HK-2 (cell line): ENCODE measurements around the gene ATF7.

Source experiments
- DNase-seq: peaks from one replicate; pipeline ENCODE4 v3.0.0-alpha.2; 2018; ENCODE audit not compliant: unreplicated experiment

ATF7 gene

DNA sequence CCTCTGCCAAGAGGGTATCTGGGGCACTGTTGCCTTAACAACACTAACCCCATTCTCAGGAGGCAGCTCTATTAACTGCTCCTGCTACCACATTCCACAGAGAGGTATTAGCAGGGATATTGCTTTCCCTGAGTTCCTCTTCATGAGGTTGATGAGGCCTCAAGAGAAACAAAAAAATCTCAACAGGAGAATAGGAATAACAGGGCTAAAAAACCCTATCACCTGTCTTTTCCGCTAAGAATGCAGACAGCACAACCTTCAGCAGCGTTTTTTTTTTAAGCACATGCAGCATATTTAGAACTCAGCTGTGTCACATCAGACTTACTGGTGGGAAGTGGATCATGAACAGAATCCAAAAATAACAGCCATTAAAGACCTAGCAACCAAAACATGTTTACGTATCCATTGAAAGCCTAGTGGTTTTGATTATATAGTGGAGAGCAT is 29.2 kb downstream of the ATF7 start:
- no peak for DNase-seq

DNA sequence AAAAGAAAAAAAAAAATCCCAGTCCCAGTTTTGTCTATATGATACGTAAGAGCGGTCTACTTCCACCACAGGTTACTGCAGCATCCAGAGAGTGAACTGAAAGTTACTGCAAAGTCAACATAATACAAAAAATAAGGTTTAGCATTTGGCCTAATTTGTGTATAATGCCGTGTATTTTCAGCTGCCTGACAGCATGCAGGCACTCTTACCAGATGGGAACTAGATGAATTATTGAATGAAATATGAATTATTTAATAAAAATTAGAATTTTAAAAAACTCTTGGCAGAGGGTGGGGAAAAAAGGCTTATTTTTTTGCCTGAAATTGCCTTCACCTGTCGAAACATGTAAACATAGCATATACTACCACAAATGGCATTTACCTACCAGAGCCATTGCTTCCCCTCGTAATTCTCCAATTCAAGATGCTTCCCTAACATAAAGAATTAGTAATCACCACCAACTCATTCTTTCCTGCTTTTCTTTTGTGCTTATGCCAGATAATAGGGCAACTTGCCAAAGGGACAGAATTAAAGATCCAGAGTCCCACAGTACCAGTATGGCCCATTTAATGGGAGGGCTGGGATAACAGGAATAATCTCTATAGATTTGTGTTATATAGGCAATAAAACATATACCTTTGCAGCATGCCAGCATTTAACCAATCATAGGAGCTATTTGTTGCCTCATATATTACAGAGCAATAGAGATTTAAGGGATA is 31.1 kb downstream of the ATF7 start:
- no peak for DNase-seq

DNA sequence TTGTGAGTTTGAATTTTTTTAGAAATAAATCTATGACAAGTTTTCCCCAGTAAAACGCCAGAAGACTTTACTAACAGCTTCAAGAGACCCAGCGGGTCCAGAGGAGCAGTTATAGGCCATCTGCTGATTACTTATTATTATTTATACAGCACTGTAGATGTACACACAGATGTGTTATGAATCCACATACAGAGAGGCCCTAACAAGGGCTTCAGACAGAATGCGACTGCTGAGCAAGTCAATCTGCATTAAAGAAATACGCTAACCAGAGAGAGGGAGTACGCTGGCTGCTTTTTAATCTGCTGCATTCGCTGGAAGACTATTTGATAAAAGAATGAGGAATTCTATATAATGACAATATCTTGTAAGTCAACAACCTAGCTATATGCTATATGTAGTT is 32.5 kb downstream of the ATF7 start:
- no peak for DNase-seq

DNA sequence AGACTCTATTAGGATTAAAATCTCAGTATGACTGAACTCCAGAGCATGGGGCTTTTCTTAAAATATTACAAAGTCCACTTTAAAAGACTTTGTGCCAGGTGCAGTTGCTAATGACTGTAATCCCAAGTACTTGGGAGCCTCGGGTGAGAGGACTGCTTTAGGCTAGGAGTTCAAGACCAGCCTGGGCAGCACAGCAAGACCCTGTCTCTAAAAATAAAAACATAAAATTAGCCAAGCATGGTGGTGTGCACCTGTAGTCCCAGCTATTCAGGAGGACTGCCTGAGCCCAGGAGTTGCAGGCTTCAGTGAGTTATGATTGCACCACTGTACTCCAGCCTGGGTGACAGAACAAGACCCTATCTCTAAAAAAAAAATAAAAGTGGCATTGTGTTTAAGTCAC is 33.2 kb downstream of the ATF7 start:
- DNase-seq: no peak

DNA sequence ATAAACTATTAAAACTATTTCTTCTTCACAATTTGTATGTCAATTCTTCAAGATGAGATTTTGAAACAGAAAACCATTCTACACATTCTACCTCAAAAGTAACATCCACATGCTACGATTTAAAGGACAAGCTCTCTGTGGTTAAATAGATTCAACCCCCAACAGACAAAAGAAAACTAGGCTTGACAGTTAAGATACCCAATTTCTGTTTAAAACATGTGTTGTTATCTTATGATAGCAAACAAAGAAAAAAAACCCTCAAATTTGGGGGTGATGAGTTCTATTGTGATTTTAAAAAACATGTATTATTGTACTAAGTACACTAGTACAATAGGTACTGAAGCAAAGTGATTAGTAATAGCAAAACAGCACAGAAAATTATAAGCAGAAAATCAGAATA is 33.8 kb downstream of the ATF7 start:
- DNase-seq: no peak

DNA sequence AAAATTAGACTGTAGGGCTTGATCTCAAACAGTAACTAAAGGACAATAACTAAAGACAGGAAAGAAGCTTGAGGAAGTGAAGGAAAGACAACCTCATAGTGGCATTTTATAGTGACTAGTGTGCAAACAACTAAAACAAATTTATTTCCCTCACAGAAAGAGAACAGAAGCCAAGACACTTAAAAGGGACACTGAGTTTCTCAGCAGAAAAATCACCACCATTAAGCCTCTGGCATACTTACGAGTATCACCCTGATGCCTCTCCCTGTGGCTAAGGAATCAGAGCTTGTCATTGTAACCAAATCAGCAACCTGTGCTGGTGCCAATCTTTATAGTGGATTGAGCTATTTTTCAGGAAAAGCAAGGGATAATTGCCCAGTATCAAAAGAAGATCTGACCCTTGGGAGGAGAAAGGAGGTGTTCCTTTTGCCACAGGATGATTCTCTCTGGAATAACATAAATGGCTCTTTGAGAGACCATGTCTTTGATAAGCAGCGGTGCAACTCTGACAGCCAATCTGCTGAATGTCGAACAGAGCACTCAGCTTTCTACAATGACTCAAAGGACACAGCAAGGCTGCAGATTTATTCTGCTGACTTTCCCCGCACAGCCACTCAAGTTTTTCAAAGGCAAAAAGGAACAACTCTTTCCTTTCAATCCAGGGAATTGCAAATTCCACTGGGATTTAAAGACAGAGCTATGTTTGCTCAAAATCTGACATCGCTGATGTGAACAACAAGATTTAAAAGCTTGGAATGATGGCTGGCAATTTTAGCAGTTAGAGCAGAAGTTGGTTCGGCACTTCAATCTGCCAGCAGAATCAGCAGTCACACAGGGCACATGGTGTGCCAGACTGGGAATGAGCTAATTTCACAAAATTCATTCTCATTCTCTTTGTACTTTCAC is 34.6 kb downstream of the ATF7 start:
- no peak for DNase-seq

DNA sequence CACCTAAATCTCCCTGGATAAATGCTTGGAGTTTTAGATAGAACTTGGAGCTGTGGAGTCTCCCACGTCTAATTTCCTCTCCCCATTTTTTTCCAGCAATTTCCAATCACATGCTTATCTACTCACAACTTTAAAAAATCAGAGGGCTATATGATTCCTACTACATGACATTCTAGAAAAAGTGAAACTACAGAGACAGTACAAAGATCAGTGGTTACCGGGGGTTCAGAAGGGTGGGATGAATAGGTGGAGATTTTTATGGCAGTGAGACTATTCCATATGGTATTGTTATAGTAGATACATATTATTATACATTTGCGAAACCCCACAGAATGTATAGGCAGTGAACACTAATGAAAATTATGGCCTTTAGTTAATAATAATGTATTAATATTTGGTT is 35.5 kb downstream of the ATF7 start:
- DNase-seq: no peak

DNA sequence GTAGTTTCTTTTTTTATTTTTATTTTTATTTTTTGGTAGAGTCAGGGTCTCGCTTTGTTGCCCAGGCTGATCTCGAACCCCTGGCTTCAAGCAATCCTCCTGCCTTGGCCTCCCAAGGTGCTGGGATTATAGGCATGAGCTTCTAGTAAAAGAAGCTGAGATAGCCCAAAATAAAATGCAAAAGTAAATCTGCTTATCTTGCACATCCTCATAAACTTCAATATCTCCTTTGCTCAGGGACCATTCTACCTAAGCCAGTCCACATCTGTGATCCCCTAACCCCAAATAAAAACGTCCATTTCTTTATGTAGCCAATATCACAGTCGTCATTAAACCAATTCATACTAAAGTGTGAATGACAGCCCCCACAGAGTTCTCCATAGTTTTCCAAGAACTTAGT is 36.3 kb downstream of the ATF7 start:
- DNase-seq: no peak

DNA sequence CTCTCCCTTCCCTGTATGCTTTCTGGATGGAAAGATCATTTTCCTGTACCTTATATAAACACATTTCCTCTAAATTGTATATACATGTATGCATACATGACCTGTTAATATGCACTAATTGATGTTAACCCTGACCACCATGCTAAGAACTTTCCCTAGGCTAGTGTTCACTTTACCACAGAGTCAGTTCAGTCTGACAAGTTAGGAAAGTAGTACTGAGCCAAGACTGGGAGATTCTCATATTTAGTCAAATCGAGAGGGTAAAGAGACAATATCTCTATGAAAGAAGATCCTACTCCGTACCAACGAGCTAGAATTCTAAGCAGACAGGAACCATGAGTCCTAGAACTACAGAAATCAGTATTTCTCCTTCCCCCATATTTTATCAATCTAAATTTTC is 36.8 kb downstream of the ATF7 start:
- no peak for DNase-seq

DNA sequence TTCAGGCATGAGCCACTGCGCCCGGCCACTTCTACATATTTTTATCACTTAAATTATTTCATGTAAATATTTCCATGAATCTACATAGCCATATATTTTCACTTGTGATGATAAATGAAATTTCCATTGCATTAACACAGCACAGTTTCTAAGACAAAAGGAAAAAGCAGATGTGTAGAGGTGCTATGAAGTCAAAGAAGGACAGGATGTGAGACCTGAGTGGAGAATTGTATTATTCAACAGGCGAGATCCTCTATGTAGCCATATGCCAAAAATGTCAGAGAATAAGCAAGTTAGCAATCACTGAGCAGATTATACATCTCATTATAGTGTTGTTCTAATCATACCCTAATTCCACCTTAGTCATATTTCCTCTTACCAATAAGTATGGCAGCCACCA is 38.1 kb downstream of the ATF7 start:
- DNase-seq: no peak

DNA sequence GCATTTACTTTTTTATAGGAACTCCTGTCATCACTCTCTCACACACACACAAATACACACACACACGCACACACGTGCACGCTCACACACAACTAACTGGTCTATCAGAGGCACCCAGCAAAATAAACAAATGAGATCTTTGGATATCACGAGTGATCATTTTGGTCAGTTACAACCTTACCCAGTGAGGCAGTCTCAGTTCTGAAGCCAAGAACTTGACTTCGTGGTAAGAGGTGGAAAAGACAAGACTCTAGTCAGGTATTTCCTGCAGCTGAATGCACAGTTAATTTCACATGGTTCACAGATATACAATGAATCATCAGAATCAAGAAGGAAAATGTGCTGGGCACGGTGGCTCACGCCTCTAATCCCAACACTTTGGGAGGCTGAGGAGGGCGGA is 39.4 kb downstream of the ATF7 start:
- DNase-seq: peak; percentile 8

DNA sequence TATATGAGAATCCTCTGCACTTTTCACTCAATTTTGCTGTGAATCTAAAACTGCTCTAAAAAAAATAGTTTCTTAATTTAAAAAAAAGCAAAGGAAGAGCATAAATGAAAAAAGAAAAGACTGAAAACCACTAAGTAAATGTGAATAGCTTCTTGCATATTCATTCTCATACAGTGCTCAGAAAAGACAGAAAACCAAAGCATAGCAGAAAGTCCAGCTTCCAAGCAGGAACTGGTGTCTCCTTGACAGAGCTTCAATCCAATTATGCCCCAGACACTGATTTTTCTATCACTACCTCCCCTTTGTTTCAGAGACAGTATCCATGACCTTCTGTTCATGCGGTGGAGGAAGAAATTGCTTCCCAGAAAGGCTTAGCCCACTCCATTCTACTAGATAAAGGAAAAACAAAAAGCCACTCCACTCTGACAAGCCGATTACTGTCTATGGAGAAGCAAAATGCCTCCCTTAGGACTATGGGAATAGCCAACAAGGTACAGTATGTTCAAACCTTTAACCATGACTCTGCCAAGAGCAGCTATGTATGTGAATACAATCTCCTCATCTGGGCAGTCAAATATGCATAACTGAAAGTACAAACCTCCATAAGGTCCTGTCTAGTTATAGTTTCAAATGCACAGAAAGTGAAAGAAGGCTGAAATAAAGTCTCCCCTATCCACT is 40.6 kb downstream of the ATF7 start:
- no peak for DNase-seq

DNA sequence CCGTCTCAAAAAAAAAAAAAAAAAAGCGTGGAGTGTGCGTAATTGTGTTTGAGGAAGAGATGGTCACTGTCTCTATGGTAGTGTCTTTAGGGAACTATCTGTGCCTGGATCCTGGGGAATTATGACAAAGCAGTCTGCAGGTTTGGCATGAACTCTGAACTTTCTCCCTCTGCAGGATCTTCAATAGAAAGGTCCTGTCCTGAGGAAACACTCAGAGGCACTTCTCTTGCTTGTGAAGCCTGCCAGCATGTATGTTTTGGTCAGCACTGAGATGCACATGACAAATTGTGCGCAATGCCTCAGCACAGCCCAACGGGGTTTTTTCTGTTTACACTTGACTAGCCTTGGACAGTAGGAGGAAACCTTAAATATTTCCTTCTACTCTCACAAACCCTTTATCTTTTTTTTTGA is 46.6 kb downstream of the ATF7 start:
- no peak for DNase-seq

DNA sequence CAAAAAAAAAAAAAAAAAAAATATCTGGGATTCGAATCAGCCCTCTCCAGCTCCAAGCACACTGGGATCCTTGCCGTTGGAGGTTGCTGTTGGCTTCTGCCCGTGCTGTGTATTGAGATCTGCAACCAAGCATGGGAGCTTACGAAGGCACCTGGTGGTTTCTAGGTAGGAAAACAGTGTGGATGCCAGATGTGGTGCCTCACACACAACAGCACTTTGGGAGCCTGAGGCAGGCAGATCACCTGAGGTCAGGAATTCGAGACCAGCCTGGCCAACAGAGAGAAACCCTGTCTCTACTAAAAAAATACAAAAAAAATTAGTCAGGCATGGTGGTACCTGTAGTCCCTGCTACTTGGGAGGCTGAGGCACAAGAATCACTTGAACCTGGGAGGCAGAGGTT is 47.4 kb downstream of the ATF7 start:
- DNase-seq: no peak

DNA sequence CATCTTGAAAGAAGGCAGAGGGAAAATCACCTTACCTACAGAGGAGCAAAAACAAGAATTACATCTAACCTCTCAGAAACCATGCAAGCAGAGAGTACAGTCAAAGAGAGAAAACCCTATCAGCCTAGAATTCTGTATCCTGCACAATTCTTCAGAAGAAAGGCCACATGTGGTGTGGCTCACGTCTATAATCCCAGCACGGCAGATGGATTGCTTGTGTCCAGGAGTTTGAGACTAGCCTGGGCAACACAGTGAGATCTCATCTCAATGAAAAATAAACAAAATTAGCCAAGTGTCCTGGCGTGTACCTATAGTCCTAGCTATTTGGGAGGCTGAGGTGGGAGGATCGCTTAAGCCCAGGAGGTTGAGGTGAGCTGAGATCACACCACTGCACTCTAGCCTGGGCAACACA is 48.2 kb downstream of the ATF7 start:
- no peak for DNase-seq

DNA sequence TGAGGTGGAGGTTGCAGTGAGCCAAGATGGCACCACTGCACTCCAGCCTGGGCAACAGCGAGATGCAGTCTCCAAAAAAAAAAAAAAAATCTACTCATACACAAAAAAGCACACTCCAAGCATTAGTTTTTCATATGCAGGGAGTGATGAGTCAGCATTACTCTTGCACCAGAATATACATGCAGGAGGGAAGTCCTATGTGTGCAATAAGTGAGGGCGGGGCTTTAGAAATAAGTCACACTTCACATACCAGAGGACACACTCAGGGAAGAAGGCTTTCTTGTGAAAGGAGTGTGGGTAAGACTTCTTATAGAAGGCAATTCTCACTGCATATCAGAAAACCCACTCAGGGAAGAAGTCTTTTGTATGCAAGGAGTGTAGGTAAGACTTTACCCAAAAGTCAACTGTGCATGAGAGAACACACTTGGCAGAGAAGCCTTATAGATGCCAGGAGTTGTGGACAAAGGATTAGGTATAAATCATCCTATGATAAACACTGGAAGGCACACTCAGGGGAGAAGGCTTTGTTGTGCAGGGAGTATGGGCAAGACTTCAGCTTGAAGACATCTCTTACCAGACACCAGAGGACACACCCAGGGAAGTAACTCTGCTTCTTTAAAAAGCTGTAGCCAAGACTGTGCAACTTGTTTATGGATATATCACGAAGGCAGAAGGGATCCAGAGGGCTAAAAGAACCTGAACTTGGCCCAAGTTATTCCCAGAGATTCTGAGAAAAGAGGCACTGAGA is 50.5 kb downstream of the ATF7 start:
- DNase-seq: peak; percentile 4

DNA sequence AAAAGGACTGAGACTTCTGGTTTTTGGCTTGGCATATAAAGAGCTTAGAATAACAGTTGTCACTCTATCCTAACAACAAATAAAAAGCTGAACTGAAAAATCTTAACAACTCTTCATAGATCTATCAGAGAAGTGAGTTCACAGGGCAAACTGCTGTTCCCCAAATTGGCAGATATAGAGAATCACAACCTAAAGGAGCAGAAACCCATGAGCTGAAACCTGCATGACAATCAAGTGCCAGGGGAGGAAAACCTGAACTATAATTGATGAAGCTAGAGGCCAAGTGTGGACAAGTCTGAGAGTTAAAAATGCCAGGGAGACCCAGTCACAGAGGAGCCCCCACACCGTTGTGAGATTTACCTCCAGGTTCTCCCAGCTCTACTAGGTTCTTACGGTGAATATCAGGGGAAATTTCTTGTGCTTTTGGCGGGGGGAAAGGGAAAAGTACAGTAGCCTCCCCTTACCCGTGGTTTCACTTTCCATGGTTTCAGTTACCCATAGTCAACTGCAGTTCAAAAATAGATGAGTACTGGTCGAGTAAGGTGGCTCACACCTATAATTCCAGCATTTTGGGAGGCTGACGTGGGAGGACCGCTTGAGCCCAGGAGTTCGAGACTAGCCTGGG is 53.9 kb downstream of the ATF7 start:
- DNase-seq: no peak

DNA sequence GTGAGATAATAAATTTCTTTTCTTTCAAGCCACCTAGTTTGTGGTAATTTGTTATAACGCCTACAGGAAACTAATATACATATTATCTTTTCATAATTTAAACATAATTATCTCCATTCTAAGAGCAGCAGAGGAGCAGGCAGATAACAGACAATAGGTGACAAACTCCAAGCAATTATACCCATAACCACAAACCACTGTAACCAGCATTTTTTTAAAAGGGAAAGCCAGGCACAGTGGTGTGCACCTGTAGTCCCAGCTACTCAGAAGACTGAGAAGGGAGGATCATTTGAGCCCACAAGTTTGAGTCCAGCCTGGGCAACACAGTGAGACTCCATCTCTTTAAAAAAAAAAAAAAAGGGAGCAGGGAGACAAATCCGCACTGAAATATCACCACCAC is 54.9 kb downstream of the ATF7 start:
- DNase-seq: no peak

DNA sequence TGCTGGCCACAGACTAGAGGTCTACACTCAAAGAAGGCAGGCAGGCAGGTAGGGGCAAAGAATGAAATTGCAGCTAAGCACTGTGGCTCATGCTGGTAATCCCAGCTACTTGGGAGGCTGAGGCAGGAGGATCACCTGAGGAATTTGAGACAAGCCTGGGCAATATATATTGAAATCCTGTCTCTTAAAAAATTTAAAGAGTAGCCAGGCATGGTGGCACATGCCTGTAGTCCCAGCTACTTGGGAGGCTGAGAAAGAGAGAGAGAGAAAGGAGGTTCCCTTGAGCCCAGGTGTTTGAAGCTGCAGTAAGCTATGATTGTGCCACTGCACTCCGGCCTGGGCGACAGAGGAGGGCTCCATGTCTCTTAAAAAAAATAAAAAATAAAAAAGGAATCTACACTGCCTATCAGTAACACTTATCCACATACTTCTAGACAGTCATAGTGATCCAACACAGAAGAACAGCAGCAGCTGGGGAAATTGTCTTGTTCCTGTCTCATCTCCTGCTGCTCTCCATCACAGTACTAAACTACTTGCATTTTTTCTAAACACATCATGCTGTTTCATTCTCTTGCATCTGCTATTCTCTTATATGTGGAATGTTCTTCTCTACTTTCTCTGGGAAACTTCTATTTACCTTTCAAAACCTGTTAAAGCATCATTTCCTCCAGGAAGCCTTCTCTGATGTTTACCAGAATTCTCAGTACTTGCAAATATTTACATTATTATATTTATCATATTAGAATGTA is 57.2 kb downstream of the ATF7 start:
- no peak for DNase-seq

DNA sequence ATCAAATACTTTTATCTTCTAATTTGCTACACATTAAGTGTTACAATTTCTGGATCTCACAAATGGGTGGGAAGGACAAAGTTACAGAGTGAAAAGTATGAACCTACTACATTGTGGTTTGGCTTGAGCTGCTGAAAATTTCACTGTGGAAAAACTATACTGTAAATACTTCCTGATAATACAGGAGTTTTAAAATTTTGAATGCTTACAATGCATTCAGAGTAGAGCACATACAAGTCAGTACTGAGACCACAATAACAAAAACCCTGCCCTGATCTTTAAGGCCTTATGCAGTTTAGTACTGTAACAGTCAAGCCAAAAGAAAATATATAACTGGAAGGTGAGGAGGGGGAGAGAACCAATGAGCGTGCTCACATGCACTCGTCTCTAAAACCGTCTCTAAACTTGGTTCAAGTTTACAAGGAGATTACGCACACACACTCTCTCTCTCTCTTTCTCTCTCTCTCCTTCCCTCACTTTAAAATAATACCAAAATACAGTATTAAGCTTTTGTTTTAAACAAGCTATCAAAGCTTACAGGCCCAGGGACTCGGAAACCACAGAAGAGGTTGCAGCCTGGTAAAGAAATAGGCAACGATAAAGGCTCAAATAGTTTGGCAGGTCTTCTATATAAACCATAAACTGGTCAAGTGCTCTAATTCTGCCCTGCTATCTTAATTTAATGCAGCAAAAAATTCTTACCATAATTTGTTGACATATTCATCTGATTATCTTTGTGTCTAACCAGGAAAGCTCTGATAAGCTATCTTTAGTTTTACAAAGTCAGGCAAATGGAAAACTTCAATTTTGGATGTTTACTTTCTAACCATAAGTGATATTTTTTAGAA is 58.0 kb downstream of the ATF7 start:
- DNase-seq: no peak
